Measurements from ENCODE around the gene LRCH3.

DNA sequence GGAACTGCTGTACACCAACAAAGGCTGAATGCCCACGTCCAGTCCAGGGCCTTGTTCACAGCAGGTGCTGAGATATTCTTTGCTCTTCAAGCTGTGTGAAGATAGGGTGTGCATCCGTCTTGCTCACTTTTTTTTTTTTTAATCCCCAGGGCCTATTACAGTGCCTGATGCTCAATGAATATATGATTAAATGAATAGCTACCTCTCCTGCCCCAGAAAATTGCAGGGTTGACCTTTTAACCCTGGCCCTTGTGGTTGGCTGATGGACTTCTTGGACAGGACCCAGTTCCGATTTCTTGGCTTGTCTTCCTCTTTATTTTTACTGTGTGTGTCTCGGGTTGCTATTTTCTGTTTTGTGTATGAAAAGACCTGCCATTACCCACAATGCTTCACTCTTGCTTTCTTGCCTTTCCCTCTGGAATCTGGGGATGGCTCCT is 44.2 kb upstream of the LRCH3 start:
- no peak for TF ChIP-seq EZH2 (IDR thresholded peaks at IDR 0.05; ENCODE audit: insufficient read depth, poor library complexity, severe bottlenecking)
- no peak for TF ChIP-seq EZH2phosphoT487 (IDR thresholded peaks at IDR 0.05; ENCODE audit: insufficient read depth, low read depth)
